SK-N-SH (cell line): ENCODE measurements around the gene PPP4R2. TPM values are rescaled to one million over a fixed set of nuclear protein-coding genes. Genes with fewer than 3 reads are reported as not detected.

ENCODE experiments used
- CTCF ChIA-PET: fragments of 300-600, 350-600 bp; formaldehyde crosslinking; extraction: SDS; loops from one replicate; lab custom pipeline; 2021; lab: Yijun Ruan, JAX
- POLR2A ChIA-PET: fragments of 350-600 bp; sonication (Branson Sonifier 250); formaldehyde crosslinking; extraction: SDS; loops from one replicate; lab custom pipeline; 2020; ENCODE audit warnings: antibody characterized with exemption, inconsistent platforms; lab: Yijun Ruan, JAX
- DNase-seq: peaks from one replicate; pipeline ENCODE4 v3.0.0; 2012
- H2AFZ ChIP-seq: fragments of 200-600 bp; sonication (generic); 2 replicates; pipeline ENCODE4 v1.8.1; 2016; ENCODE audit warnings: antibody characterized with exemption, mild to moderate bottlenecking, low read depth
- H3F3A ChIP-seq: fragments of 200-600 bp; sonication (generic); replicated peaks from 2 replicates; pipeline ENCODE3; 2016; ENCODE audit warnings: antibody characterized with exemption, mild to moderate bottlenecking; ENCODE audit not compliant: insufficient read depth
- H3K27ac ChIP-seq, 2 experiments: fragments of 200-500 bp in 1 of 2; fragments of 200-600 bp in 1 of 2; sonication (Bioruptor generic) in 1 of 2; sonication (generic), shearing (Covaris generic) in 1 of 2; 2 replicates each; pipeline versions ENCODE4 v1.5.1 to v1.6.1; 2014 to 2016; ENCODE audit warnings: low read depth in 2 of 2, inconsistent platforms in 1 of 2, low read length in 1 of 2, mild to moderate bottlenecking in 1 of 2, mixed read lengths in 1 of 2
- H3K27me3 ChIP-seq: fragments of 200-600 bp; sonication (generic), shearing (Covaris generic); 2 replicates; pipeline ENCODE4 v1.6.1; 2016; ENCODE audit warnings: mixed run types; ENCODE audit not compliant: insufficient read depth
- H3K36me3 ChIP-seq, 2 experiments: fragments of 200-500 bp in 1 of 2; fragments of 200-600 bp in 1 of 2; sonication (Bioruptor generic) in 1 of 2; sonication (generic) in 1 of 2; replicated peaks in 1 of 2; 2 replicates each; pipeline versions ENCODE3 to v1.5.1; 2014 to 2016; ENCODE audit warnings: low read length in 1 of 2, mild to moderate bottlenecking in 1 of 2; ENCODE audit not compliant: insufficient read depth in 2 of 2, control insufficient read depth in 1 of 2
- H3K4me1 ChIP-seq, 2 experiments: fragments of 200-500 bp in 1 of 2; fragments of 200-600 bp in 1 of 2; sonication (Bioruptor generic) in 1 of 2; sonication (generic), shearing (Covaris generic) in 1 of 2; 2 replicates each; pipeline versions ENCODE4 v1.5.1 to v1.6.1; 2014 to 2016; ENCODE audit warnings: low read depth in 1 of 2, low read length in 1 of 2, mixed run types in 1 of 2; ENCODE audit not compliant: insufficient read depth in 2 of 2, control insufficient read depth in 1 of 2
- H3K4me2 ChIP-seq: fragments of 200-600 bp; sonication (generic), shearing (Covaris generic); 2 replicates; pipeline ENCODE4 v1.6.1; 2017; ENCODE audit warnings: mixed run types
- H3K4me3 ChIP-seq, 2 experiments: fragments of 200-500 bp in 1 of 2; fragments of 200-600 bp in 1 of 2; sonication (Bioruptor generic) in 1 of 2; sonication (generic), shearing (Covaris generic) in 1 of 2; 2 replicates each; pipeline versions ENCODE4 v1.5.1 to v1.8.1; 2014 to 2016; ENCODE audit warnings: low read depth in 2 of 2, inconsistent platforms in 1 of 2, low read length in 1 of 2, mild to moderate bottlenecking in 1 of 2, mixed read lengths in 1 of 2, moderate library complexity in 1 of 2
- H3K79me2 ChIP-seq: fragments of 200-600 bp; sonication (generic); 2 replicates; pipeline ENCODE4 v1.8.1; 2017; ENCODE audit warnings: mild to moderate bottlenecking; ENCODE audit not compliant: insufficient read depth
- H3K9ac ChIP-seq: fragments of 200-600 bp; sonication (generic); 2 replicates; pipeline ENCODE4 v1.6.1; 2017; ENCODE audit warnings: mixed run types
- H3K9me2 ChIP-seq: fragments of 200-600 bp; sonication (generic); 2 replicates; pipeline ENCODE4 v1.6.1; 2017; ENCODE audit warnings: mixed run types
- H3K9me3 ChIP-seq: fragments of 200-600 bp; sonication (generic); 2 replicates; pipeline ENCODE4 v1.6.1; 2017; ENCODE audit warnings: mixed run types, mild to moderate bottlenecking, moderate library complexity
- H4K20me1 ChIP-seq: fragments of 200-600 bp; sonication (generic); 2 replicates; pipeline ENCODE4 v1.6.1; 2017; ENCODE audit warnings: mild to moderate bottlenecking, mixed run types; ENCODE audit not compliant: insufficient read depth
- EP300 ChIP-seq, 2 experiments: IDR thresholded peaks; 2 replicates each; pipeline versions ENCODE4 v1.4.0 to v1.6.1; 2012; ENCODE audit warnings: borderline replicate concordance in 1 of 2, low read depth in 1 of 2, low read length in 1 of 2
- EZH2phosphoT487 ChIP-seq: fragments of 200-600 bp; sonication (generic); IDR thresholded peaks from 2 replicates; pipeline ENCODE4 v1.6.1; 2017; ENCODE audit warnings: low read depth, mixed run types, mild to moderate bottlenecking, antibody characterized with exemption, moderate library complexity, borderline replicate concordance
- FOXJ3 ChIP-seq: sonication (generic); formaldehyde crosslinking; IDR thresholded peaks from 2 replicates; pipeline ENCODE4 v1.5.1; 2020; ENCODE audit warnings: mild to moderate bottlenecking, missing genetic modification reagents
- FOXM1 ChIP-seq: IDR thresholded peaks from 2 replicates; pipeline ENCODE4 v1.4.0; 2012; ENCODE audit warnings: low read depth, mild to moderate bottlenecking
- GABPA ChIP-seq: IDR thresholded peaks from 2 replicates; pipeline ENCODE4 v1.4.0; 2012; ENCODE audit warnings: low read depth, mild to moderate bottlenecking
- IRF3 ChIP-seq: fragments of 150-350 bp; IDR thresholded peaks from 2 replicates; pipeline ENCODE4 v1.6.1; 2016; ENCODE audit warnings: mild to moderate bottlenecking, low read depth, low read length
- POLR2AphosphoS5 ChIP-seq: IDR thresholded peaks from 2 replicates; pipeline ENCODE4 v1.6.1; 2012; ENCODE audit warnings: low read depth, low read length
- RAD21 ChIP-seq: IDR thresholded peaks from 2 replicates; pipeline ENCODE4 v1.6.1; 2012; ENCODE audit warnings: mild to moderate bottlenecking, low read length
- RCOR1 ChIP-seq: fragments of 150-350 bp; IDR thresholded peaks from 2 replicates; pipeline ENCODE4 v1.6.1; 2017; ENCODE audit warnings: antibody characterized with exemption, low read length
- TCF12 ChIP-seq: IDR thresholded peaks from 2 replicates; pipeline ENCODE4 v1.4.0; 2012
- TEAD4 ChIP-seq: IDR thresholded peaks from 2 replicates; pipeline ENCODE4 v1.4.0; 2012; ENCODE audit warnings: mild to moderate bottlenecking, borderline replicate concordance; ENCODE audit not compliant: insufficient read depth
- USF1 ChIP-seq: IDR thresholded peaks from 2 replicates; pipeline ENCODE4 v1.4.0; 2012; ENCODE audit warnings: low read depth, borderline replicate concordance
- USF2 ChIP-seq: fragments of 150-350 bp; IDR thresholded peaks from 2 replicates; pipeline ENCODE4 v1.6.1; 2017; ENCODE audit warnings: antibody characterized with exemption, low read length, low read depth, borderline replicate concordance
- YY1 ChIP-seq: IDR thresholded peaks from 2 replicates; pipeline ENCODE4 v1.4.0; 2012; ENCODE audit warnings: low read depth, mild to moderate bottlenecking
- ZBTB33 ChIP-seq: IDR thresholded peaks from 2 replicates; pipeline ENCODE4 v1.4.0; 2012; ENCODE audit warnings: low read depth, borderline replicate concordance
- WGBS: methylation state at CpG from one replicate; pipeline ENCODE4 v1.1.6; 2017; ENCODE audit warnings: low lambda C conversion rate; 5-methylcytosine and 5-hydroxymethylcytosine counted together
- polyA plus RNA-seq, 3 experiments: library from polyadenylated mRNA; depleted of rRNA; stranded (reverse); fragments of >200 nt; gene quantifications; 2 replicates each; pipeline ENCODE4 v1.2.3, GENCODE V29; 2012

The PPP4R2 gene
- polyA plus RNA-seq, 1 of the 3 experiments (the other 2 are of a cell fraction) = 8.9 TPM

GRCh38 chr3:73081140-73081539, 84.5 kb downstream of the PPP4R2 start:
- H3K9ac ChIP-seq = no peak overlapping the region
- POLR2A ChIA-PET = no interaction called here
- CTCF ChIA-PET = interaction anchor here (1.4 to 2.0 kb wide), 2 partner anchors 24 to 1206 kb away, joined by 5 read pairs; no protein-coding TSS in a partner anchor

GRCh38 chr3:73084170-73084569, 87.6 kb downstream of the PPP4R2 start:
- 74% methylated on average over 2 of the region's 2 CpGs for WGBS
- H3K4me2 ChIP-seq = no peak overlapping the region
- H4K20me1 ChIP-seq = no peaks in the 10 kb centered on the region
- H3K9me2 ChIP-seq = no peaks in the 10 kb centered on the region
- no peaks in the 10 kb centered on the region for H3K36me3 ChIP-seq
- TF ChIP-seq FOXM1 = no peak
- no peak for TF ChIP-seq USF1
- ChIA-PET POLR2A (no interaction called here), CTCF (interaction anchor here (0.6 to 4.2 kb wide), 4 partner anchors 27 to 1373 kb away, joined by 3 to 34 read pairs (median 5); no protein-coding TSS in a partner anchor)
- no peaks in the 10 kb centered on the region for H3K4me1 ChIP-seq
- no peaks in the 10 kb centered on the region for H3F3A ChIP-seq
- no peak overlapping the region for H3K4me3 ChIP-seq
- no peak overlapping the region for H3K27ac ChIP-seq
- no peak for DNase-seq
- H3K27me3 ChIP-seq = no peaks in the 10 kb centered on the region
- H3K79me2 ChIP-seq = no peaks in the 10 kb centered on the region
- no peak overlapping the region for H3K9ac ChIP-seq
- H3K9me3 ChIP-seq = no peaks in the 10 kb centered on the region
- no peak overlapping the region for H2AFZ ChIP-seq

More at GRCh38 chr3:73081140-73081539, 84.5 kb downstream of the PPP4R2 start:
- Histone ChIP-seq H3K27me3 (no peaks in the 10 kb centered on the region), H3K9me2 (no peaks in the 10 kb centered on the region), H3K4me2 (no peak overlapping the region), H3K79me2 (no peaks in the 10 kb centered on the region), H3K4me3 (no peak overlapping the region), H4K20me1 (no peaks in the 10 kb centered on the region), H3F3A (no peaks in the 10 kb centered on the region), H2AFZ (no peak overlapping the region), H3K9me3 (no peaks in the 10 kb centered on the region), H3K36me3 (no peaks in the 10 kb centered on the region), H3K4me1 (no peaks in the 10 kb centered on the region), H3K27ac (no peak overlapping the region)
- TF ChIP-seq IRF3 = no peak
- no peak for TF ChIP-seq RCOR1
- TF ChIP-seq YY1 = no peak
- TF ChIP-seq TCF12 = no peak
- no peak for TF ChIP-seq EP300 (IDR thresholded peaks at IDR 0.05; ENCODE audit: borderline replicate concordance in 1 of 2, low read depth in 1 of 2, low read length in 1 of 2)
- no peak for TF ChIP-seq GABPA
- DNase-seq = no peak
- 94% methylated on average over 8 of the region's 8 CpGs for WGBS

- ChIA-PET POLR2A (no interaction called here), CTCF (interaction anchor here (0.6 to 4.2 kb wide), 29 partner anchors 10 to 1375 kb away, joined by 3 to 36 read pairs (median 4); partner anchors contain the start of genes EBLN2, GXYLT2 and SHQ1)
- Histone ChIP-seq H3K27me3 (no peaks in the 10 kb centered on the region), H3K9me2 (no peaks in the 10 kb centered on the region), H3K4me1 (no peaks in the 10 kb centered on the region), H3K9me3 (no peaks in the 10 kb centered on the region), H3F3A (no peaks in the 10 kb centered on the region), H3K9ac (no peak overlapping the region), H4K20me1 (no peaks in the 10 kb centered on the region), H3K4me3 (no peak overlapping the region; a peak in 1 of 4 replicates), H3K4me2 (no peak overlapping the region), H3K36me3 (no peaks in the 10 kb centered on the region), H3K79me2 (no peaks in the 10 kb centered on the region), H2AFZ (peak overlapping the region; percentile 60; the same call in 1 of the 2 replicates), H3K27ac (no peak overlapping the region)
- peak; percentile 71 for DNase-seq
- 34% methylated on average over 8 of the region's 8 CpGs for WGBS
- TF ChIP-seq TCF12 = no peak
- TF ChIP-seq EP300 (IDR thresholded peaks at IDR 0.05; ENCODE audit: borderline replicate concordance in 1 of 2, low read depth in 1 of 2, low read length in 1 of 2) = no peak
- TF ChIP-seq RAD21 = peak; percentile 97
- TF ChIP-seq POLR2AphosphoS5 = no peak
- TF ChIP-seq USF2 = no peak
- TF ChIP-seq TEAD4 = no peak
- TF ChIP-seq FOXJ3 (CRISPR knock-in tag) = no peak
- TF ChIP-seq FOXM1 = no peak
- no peak for TF ChIP-seq EZH2phosphoT487
- TF ChIP-seq ZBTB33 = no peak
Measured at GRCh38 chr3:73086071-73086494, 89.5 kb downstream of the PPP4R2 start.
